ENCODE measurements around the gene SLC25A13. TPM values are rescaled to one million over a fixed set of nuclear protein-coding genes. Genes with fewer than 3 reads are reported as not detected.
"Not testable (repeated sequence)": the region's sequence is repeated elsewhere in the genome, so short reads cannot be mapped to it uniquely, and the experiment has no call there.

The SLC25A13 gene
- total RNA-seq, 1 experiment from 2014 or later: 77.2 TPM

GRCh38 chr7:96157856-96158255, 164.0 kb downstream of the SLC25A13 start:
- POLR2A ChIA-PET: no interaction called here
- Mint-ChIP-seq H3K27me3 (ENCODE audit: low read depth) (peaks cover 11% of the 10 kb centered on the region), H3K36me3 (peaks cover 10% of the 10 kb centered on the region; the same call in 1 of the 2 replicates), H3K27ac (no peak overlapping the region), H3K9me3 (no peaks in the 10 kb centered on the region), H3K4me1 (no peaks in the 10 kb centered on the region), H3K4me3 (no peak overlapping the region)
- CTCF ChIA-PET: no interaction called here
- DNase-seq (ENCODE audit: low spot score) (no peak), ATAC-seq (no peak)
- TF ChIP-seq NR1H2 (CRISPR knock-in tag; IDR thresholded peaks at IDR 0.05) (no peak), NR3C1 (CRISPR knock-in tag; conservative IDR thresholded peaks at IDR 0.05; ENCODE audit: low read depth) (no peak), SOX15 (CRISPR knock-in tag; IDR thresholded peaks at IDR 0.05) (no peak), TEAD1 (CRISPR knock-in tag; IDR thresholded peaks at IDR 0.05) (no peak), HMGXB4 (CRISPR knock-in tag; IDR thresholded peaks at IDR 0.05) (no peak), ARID4B (CRISPR knock-in tag; IDR thresholded peaks at IDR 0.05; ENCODE audit: borderline replicate concordance) (no peak), ZNF423 (CRISPR knock-in tag; IDR thresholded peaks at IDR 0.05) (no peak), NFE2L1 (CRISPR knock-in tag; IDR thresholded peaks at IDR 0.05) (no peak), NFATC4 (CRISPR knock-in tag; IDR thresholded peaks at IDR 0.05) (no peak)
- TF ChIP-seq, protein P1, sequence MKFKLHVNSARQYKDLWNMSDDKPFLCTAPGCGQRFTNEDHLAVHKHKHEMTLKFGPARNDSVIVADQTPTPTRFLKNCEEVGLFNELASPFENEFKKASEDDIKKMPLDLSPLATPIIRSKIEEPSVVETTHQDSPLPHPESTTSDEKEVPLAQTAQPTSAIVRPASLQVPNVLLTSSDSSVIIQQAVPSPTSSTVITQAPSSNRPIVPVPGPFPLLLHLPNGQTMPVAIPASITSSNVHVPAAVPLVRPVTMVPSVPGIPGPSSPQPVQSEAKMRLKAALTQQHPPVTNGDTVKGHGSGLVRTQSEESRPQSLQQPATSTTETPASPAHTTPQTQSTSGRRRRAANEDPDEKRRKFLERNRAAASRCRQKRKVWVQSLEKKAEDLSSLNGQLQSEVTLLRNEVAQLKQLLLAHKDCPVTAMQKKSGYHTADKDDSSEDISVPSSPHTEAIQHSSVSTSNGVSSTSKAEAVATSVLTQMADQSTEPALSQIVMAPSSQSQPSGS (CRISPR knock-in tag; IDR thresholded peaks at IDR 0.05; ENCODE audit: borderline replicate concordance, low read depth): no peak
- TF ChIP-seq, protein P2, sequence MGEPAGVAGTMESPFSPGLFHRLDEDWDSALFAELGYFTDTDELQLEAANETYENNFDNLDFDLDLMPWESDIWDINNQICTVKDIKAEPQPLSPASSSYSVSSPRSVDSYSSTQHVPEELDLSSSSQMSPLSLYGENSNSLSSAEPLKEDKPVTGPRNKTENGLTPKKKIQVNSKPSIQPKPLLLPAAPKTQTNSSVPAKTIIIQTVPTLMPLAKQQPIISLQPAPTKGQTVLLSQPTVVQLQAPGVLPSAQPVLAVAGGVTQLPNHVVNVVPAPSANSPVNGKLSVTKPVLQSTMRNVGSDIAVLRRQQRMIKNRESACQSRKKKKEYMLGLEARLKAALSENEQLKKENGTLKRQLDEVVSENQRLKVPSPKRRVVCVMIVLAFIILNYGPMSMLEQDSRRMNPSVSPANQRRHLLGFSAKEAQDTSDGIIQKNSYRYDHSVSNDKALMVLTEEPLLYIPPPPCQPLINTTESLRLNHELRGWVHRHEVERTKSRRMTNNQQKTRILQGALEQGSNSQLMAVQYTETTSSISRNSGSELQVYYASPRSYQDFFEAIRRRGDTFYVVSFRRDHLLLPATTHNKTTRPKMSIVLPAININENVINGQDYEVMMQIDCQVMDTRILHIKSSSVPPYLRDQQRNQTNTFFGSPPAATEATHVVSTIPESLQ (CRISPR knock-in tag; IDR thresholded peaks at IDR 0.05): no peak

DNA sequence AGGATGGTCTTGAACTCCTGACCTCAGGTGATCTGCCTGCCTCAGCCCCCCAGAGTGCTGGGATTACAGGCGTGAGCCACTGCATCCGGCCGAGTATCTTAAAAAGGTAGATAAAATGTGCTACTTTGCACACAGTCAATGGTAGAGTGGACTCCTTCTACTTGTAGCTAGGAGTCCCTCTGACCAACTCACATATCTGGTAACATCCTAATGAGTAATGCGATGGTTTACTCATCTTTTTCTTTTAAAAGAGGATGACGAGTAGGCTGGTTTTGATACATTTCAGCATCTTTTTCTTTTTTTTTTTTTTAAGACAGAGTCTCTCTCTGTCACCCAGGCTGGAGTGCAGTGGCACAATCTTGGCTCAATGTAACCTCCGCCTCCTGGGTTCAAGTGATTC, 167.4 kb downstream of the SLC25A13 start:
- H3K4me3 Mint-ChIP-seq; H3K9me3 Mint-ChIP-seq; CTCF ChIA-PET; DNase-seq (ENCODE audit: low spot score); H3K27ac Mint-ChIP-seq; H3K4me1 Mint-ChIP-seq; ATAC-seq: not testable (repeated sequence)
- Mint-ChIP-seq H3K27me3 (ENCODE audit: low read depth) (peaks cover 38% of the 10 kb centered on the region), H3K36me3 (peaks cover 18% of the 10 kb centered on the region; the same call in 1 of the 2 replicates)
- POLR2A ChIA-PET: interaction anchor here (0.7 kb wide), 1 partner anchor 852 kb away, joined by 4 read pairs; no protein-coding TSS in a partner anchor

- DNase-seq (ENCODE audit: low spot score) (no peak), ATAC-seq (no peak)
- peaks cover 56% of the 10 kb centered on the region for H3K27me3 Mint-ChIP-seq (ENCODE audit: low read depth)
- no peaks in the 10 kb centered on the region for H3K4me1 Mint-ChIP-seq
- peaks cover 25% of the 10 kb centered on the region for H3K36me3 Mint-ChIP-seq
- ChIA-PET CTCF (interaction anchor here (1.0 kb wide), 1 partner anchor 72 kb away, joined by 3 read pairs; no protein-coding TSS in a partner anchor), POLR2A (no interaction called here)
- H3K9me3 Mint-ChIP-seq: no peaks in the 10 kb centered on the region
- no peak overlapping the region for H3K4me3 Mint-ChIP-seq
- H3K27ac Mint-ChIP-seq: no peak overlapping the region
- TF ChIP-seq ZNF138 (CRISPR knock-in tag; conservative IDR thresholded peaks at IDR 0.05) (no peak), GABPB1 (CRISPR knock-in tag; IDR thresholded peaks at IDR 0.05) (no peak), GRHL2 (CRISPR knock-in tag; IDR thresholded peaks at IDR 0.05; ENCODE audit: insufficient replicate concordance, severe bottlenecking) (no peak), ZNF219 (CRISPR knock-in tag; IDR thresholded peaks at IDR 0.05; ENCODE audit: borderline replicate concordance) (no peak), ESRRA (CRISPR knock-in tag; IDR thresholded peaks at IDR 0.05; ENCODE audit: borderline replicate concordance) (no peak), HMGA2 (CRISPR knock-in tag; IDR thresholded peaks at IDR 0.05) (no peak), EMX1 (CRISPR knock-in tag; IDR thresholded peaks at IDR 0.05) (no peak)
- TF ChIP-seq, protein P3, sequence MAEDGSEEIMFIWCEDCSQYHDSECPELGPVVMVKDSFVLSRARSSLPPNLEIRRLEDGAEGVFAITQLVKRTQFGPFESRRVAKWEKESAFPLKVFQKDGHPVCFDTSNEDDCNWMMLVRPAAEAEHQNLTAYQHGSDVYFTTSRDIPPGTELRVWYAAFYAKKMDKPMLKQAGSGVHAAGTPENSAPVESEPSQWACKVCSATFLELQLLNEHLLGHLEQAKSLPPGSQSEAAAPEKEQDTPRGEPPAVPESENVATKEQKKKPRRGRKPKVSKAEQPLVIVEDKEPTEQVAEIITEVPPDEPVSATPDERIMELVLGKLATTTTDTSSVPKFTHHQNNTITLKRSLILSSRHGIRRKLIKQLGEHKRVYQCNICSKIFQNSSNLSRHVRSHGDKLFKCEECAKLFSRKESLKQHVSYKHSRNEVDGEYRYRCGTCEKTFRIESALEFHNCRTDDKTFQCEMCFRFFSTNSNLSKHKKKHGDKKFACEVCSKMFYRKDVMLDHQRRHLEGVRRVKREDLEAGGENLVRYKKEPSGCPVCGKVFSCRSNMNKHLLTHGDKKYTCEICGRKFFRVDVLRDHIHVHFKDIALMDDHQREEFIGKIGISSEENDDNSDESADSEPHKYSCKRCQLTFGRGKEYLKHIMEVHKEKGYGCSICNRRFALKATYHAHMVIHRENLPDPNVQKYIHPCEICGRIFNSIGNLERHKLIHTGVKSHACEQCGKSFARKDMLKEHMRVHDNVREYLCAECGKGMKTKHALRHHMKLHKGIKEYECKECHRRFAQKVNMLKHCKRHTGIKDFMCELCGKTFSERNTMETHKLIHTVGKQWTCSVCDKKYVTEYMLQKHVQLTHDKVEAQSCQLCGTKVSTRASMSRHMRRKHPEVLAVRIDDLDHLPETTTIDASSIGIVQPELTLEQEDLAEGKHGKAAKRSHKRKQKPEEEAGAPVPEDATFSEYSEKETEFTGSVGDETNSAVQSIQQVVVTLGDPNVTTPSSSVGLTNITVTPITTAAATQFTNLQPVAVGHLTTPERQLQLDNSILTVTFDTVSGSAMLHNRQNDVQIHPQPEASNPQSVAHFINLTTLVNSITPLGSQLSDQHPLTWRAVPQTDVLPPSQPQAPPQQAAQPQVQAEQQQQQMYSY (CRISPR knock-in tag; IDR thresholded peaks at IDR 0.05): no peak
Measured at GRCh38 chr7:96152706-96153105, 169.2 kb downstream of the SLC25A13 start.
